Activated T-helper 9 cell treated with anti-CD3 and anti-CD28 coated beads, Interleukin-2, amount 50 U/mL, for 16 hours (primary cell): ENCODE data around the gene PRKAG1.
A peak's percentile ranks its signal among the peaks of the same experiment; 100 is the strongest.

ENCODE experiments used
- DNase-seq: peaks from one replicate; pipeline ENCODE4 v3.0.0-alpha.2; 2020; ENCODE audit warnings: low read depth

The PRKAG1 gene

GRCh38 chr12:49010092-49010668, 8.4 kb downstream of the PRKAG1 start:
- DNase-seq, result no peak

GRCh38 chr12:49008943-49009342, 9.6 kb downstream of the PRKAG1 start:
- DNase-seq, result no peak

GRCh38 chr12:49000346-49000745, 18.2 kb downstream of the PRKAG1 start:
- DNase-seq, result no peak

- DNase-seq, result no peak
These were observed 19.0 kb downstream of the PRKAG1 start, which contains the start of gene DDN for GRCh38 chr12:48999371-49000131. Gene DDN (minus strand): TSS chr12:48999375. CDS start chr12:48999287, 88 bp downstream.

GRCh38 chr12:48998497-48999353, 19.9 kb downstream of the PRKAG1 start:
- DNase-seq, result no peak

GRCh38 chr12:48997719-48998496, 20.7 kb downstream of the PRKAG1 start:
- no peak for DNase-seq

- DNase-seq, result peak; percentile 53
These were observed 21.5 kb downstream of the PRKAG1 start for GRCh38 chr12:48996794-48997718.

GRCh38 chr12:48995086-48995879, 23.3 kb downstream of the PRKAG1 start:
- DNase-seq, result no peak

GRCh38 chr12:48994224-48995085, 24.1 kb downstream of the PRKAG1 start:
- DNase-seq, result no peak

GRCh38 chr12:48993787-48994186, 24.8 kb downstream of the PRKAG1 start:
- DNase-seq, result no peak

GRCh38 chr12:48991247-48992050, 27.1 kb downstream of the PRKAG1 start:
- DNase-seq, result no peak

- no peak for DNase-seq
These were observed 28.0 kb downstream of the PRKAG1 start for GRCh38 chr12:48990552-48990951.

- DNase-seq, result peak; percentile 63
These were observed 30.4 kb downstream of the PRKAG1 start for GRCh38 chr12:48988030-48988649.

- DNase-seq, result no peak
These were observed 31.8 kb downstream of the PRKAG1 start for GRCh38 chr12:48986720-48987291.

- DNase-seq, result no peak
These were observed 32.7 kb downstream of the PRKAG1 start for GRCh38 chr12:48985901-48986300.

- no peak for DNase-seq
These were observed 33.1 kb downstream of the PRKAG1 start for GRCh38 chr12:48985475-48985897.

- DNase-seq, result no peak
These were observed 36.0 kb downstream of the PRKAG1 start for GRCh38 chr12:48982397-48983080.
